HG03558 (cell line): ENCODE data around the gene TMEM236.
A peak's percentile ranks its signal among the peaks of the same experiment; 100 is the strongest.

ENCODE experiments used
- ATAC-seq: cut with Tn5 transposase; IDR thresholded peaks from one replicate; pipeline ENCODE4 v1.9.1; 2021; ENCODE audit warnings: moderate number of reproducible peaks; ENCODE audit not compliant: unreplicated experiment; ENCODE audit errors: extremely low read depth

The TMEM236 gene

GRCh38 chr10:17783751-17784150 is 31.8 kb downstream of the TMEM236 start:
- ATAC-seq: no peak

- ATAC-seq: no peak
Observed at GRCh38 chr10:17784688-17785087, 32.7 kb downstream of the TMEM236 start.

- ATAC-seq: no peak
Observed at GRCh38 chr10:17785276-17785930, 33.4 kb downstream of the TMEM236 start.

- no peak for ATAC-seq
Observed at GRCh38 chr10:17787087-17787961, 35.3 kb downstream of the TMEM236 start.

- ATAC-seq: no peak
Observed at GRCh38 chr10:17788646-17789045, 36.6 kb downstream of the TMEM236 start.

- ATAC-seq: no peak
Observed at GRCh38 chr10:17789396-17789795, 37.4 kb downstream of the TMEM236 start.

GRCh38 chr10:17790651-17791050 is 38.6 kb downstream of the TMEM236 start:
- no peak for ATAC-seq

GRCh38 chr10:17792991-17793390 is 41.0 kb downstream of the TMEM236 start:
- no peak for ATAC-seq

- ATAC-seq: no peak
Observed at GRCh38 chr10:17793823-17794644, 42.0 kb downstream of the TMEM236 start.

- no peak for ATAC-seq
Observed at GRCh38 chr10:17795083-17795482, 43.1 kb downstream of the TMEM236 start.

- no peak for ATAC-seq
Observed at GRCh38 chr10:17795813-17796594, 44.0 kb downstream of the TMEM236 start.

- no peak for ATAC-seq
Observed at GRCh38 chr10:17801507-17801906, 49.5 kb downstream of the TMEM236 start.

- no peak for ATAC-seq
Observed at GRCh38 chr10:17802350-17802749, 50.3 kb downstream of the TMEM236 start.

GRCh38 chr10:17802976-17803375 is 51.0 kb downstream of the TMEM236 start:
- no peak for ATAC-seq

- no peak for ATAC-seq
Observed at GRCh38 chr10:17805330-17805729, 53.3 kb downstream of the TMEM236 start.

- ATAC-seq: peak; percentile 52
Observed at GRCh38 chr10:17805921-17806577, 54.0 kb downstream of the TMEM236 start.

GRCh38 chr10:17808971-17809841 is 57.2 kb downstream of the TMEM236 start, which contains the start of gene MRC1:
Gene MRC1, plus strand, starts transcription at chr10:17809348. Its CDS starts 118 bp downstream, at chr10:17809466.
- ATAC-seq: no peak

GRCh38 chr10:17811146-17811865 is 59.3 kb downstream of the TMEM236 start:
- no peak for ATAC-seq
